Activated naive CD4-positive, alpha-beta T cell treated with anti-CD3 and anti-CD28 coated beads, Interleukin-2, amount 50 U/mL, for 16 hours (primary cell): ENCODE results near the gene HYLS1.
"Not testable (repeated sequence)": the region's sequence is repeated elsewhere in the genome, so short reads cannot be mapped to it uniquely, and the experiment has no call there.

ENCODE experiments used
- DNase-seq: peaks from one replicate; pipeline ENCODE4 v3.0.0-alpha.2; 2020

HYLS1 gene

GRCh38 chr11:125903711-125904659, 16.5 kb downstream of the HYLS1 start, which contains the start of gene DDX25:
TSS of gene DDX25 (plus strand) at chr11:125904508. CDS start at chr11:125904518, 10 bp downstream.
- DNase-seq, result no peak

GRCh38 chr11:125904678-125905077, 17.2 kb downstream of the HYLS1 start:
- no peak for DNase-seq

- DNase-seq, result no peak
Observed at GRCh38 chr11:125910226-125910849, 22.9 kb downstream of the HYLS1 start.

- not testable (repeated sequence) for DNase-seq
Observed at GRCh38 chr11:125914601-125915000, 27.1 kb downstream of the HYLS1 start.

GRCh38 chr11:125916683-125917347, 29.3 kb downstream of the HYLS1 start:
- DNase-seq, result no peak

GRCh38 chr11:125918140-125918840, 30.8 kb downstream of the HYLS1 start:
- no peak for DNase-seq

- DNase-seq, result no peak
Observed at GRCh38 chr11:125921042-125921441, 33.6 kb downstream of the HYLS1 start.

- DNase-seq, result no peak
Observed at GRCh38 chr11:125922156-125922555, 34.7 kb downstream of the HYLS1 start.

GRCh38 chr11:125923012-125923579, 35.6 kb downstream of the HYLS1 start:
- DNase-seq, result peak; percentile 46

GRCh38 chr11:125923633-125924032, 36.2 kb downstream of the HYLS1 start:
- no peak for DNase-seq

GRCh38 chr11:125924384-125925007, 37.0 kb downstream of the HYLS1 start:
- no peak for DNase-seq

GRCh38 chr11:125925247-125925740, 37.8 kb downstream of the HYLS1 start:
- no peak for DNase-seq

- no peak for DNase-seq
Observed at GRCh38 chr11:125925804-125926203, 38.3 kb downstream of the HYLS1 start.

- DNase-seq, result no peak
Observed at GRCh38 chr11:125926682-125927081, 39.2 kb downstream of the HYLS1 start.

GRCh38 chr11:125929445-125930075, 42.1 kb downstream of the HYLS1 start:
- DNase-seq, result no peak

- DNase-seq, result no peak
Observed at GRCh38 chr11:125930076-125930450, 42.6 kb downstream of the HYLS1 start.

GRCh38 chr11:125931116-125931515, 43.6 kb downstream of the HYLS1 start:
- no peak for DNase-seq

GRCh38 chr11:125931668-125932067, 44.2 kb downstream of the HYLS1 start:
- DNase-seq, result no peak

- DNase-seq, result no peak
Observed at GRCh38 chr11:125932301-125932700, 44.8 kb downstream of the HYLS1 start.

GRCh38 chr11:125933030-125933813, 45.8 kb downstream of the HYLS1 start:
- DNase-seq, result no peak
